Activated gamma-delta T cell (primary cell): Measurements from ENCODE around the gene CAMSAP3.
A peak's percentile ranks its signal among the peaks of the same experiment; 100 is the strongest.

Experiments
- DNase-seq: peaks from one replicate; lab custom pipeline; 2025; lab: John Stamatoyannopoulos, UW

CAMSAP3 gene

DNA sequence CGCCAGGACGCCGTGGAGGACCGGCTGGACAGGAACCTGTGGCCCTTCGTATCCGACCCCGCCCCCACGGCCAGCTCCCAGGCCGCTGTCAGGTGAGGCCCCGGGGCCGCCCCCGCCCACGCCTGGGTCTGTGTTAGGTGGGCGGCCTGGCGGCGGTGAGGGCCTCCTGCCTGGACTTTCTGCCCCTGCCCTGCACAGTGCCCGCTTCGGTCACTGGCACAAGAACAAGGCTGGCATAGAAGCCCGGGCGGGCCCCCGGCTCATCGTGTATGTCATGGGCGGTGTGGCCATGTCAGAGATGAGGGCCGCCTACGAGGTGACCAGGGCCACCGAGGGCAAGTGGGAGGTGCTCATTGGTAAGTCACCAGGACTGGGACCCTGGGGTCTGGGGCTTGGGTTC, 51.5 kb downstream of the CAMSAP3 start:
- DNase-seq: no peak

DNA sequence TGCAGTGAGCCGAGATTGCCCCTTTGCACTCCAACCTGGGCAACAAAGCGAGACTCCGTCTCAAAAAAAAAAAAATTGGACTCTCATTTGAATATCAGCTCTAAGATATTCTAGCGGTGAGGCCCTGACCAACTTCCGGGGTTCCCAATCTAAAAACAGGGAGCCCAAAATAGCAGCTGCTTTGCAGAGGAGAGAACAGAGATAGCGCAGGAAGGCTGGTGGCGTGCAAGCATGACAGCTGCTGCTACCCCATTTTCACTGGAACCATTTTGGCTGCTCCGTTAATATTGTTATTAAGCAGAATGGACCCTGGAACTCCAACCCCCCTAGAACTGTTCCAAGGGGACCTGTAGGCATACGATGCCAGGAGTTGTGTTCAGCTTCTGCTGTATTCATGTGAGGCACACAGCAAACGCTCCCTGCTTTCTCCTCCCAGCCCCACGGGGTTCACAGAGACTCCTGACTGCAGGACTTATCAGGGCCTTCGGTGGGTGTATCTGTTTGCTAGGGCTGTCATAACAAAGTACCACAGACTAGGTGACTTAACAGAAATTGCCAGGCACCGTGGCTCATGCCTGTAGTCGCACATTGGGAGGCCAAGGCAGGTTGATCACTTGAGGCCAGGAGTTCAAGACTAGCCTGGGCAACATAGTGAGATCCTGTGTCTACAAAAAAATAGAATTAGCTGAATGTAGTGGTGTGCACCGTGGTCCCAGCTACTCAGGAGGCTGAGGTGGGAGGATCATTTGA, 52.8 kb downstream of the CAMSAP3 start:
- no peak for DNase-seq

DNA sequence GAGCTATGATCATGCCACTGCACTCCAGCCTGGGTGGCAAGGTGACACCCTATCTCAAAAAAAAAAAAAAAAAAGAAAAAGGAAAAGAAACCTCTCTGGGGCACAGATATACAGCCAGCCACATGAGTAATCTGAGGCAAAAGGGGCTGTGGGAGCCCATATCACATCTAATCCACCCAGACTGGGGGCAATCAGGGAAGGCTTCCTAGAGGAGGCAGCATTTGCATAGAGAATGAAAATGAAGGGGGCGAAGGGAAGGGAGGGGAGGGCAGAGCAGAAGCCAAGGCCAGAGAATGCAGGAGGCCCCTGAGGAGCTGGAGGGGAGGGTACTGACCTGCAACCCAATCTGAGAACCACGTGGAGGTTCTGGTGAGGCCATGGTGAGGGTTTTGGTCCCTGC, 54.5 kb downstream of the CAMSAP3 start:
- DNase-seq: no peak

DNA sequence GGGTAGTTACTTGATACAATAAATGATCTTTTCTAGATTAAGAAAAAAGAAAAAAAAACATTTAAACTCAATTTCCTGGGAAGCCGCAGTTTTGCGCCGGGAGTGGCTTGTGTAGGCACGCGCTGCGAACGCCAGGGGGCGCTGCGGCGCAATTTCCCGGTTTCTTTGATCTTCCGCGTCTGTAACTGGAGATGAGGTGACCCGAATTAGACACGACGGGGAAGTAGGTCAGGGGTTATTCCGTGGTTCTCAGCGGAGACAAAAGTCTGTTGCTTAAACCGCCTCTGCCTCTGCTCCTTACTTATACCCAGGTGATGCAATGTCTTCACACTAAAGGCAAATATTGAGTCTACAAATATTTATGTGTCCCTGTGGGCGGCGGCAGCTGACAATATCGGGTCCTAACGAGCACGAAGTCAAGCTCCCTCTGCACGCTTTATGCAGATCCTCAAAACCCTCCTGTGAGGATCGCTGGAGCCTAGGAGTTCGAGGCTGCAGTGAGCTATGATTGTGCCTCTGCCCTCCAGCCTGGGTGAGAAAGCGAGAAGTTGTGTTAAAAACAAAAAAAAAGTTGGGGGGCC, 56.5 kb downstream of the CAMSAP3 start:
- peak; percentile 74 for DNase-seq

DNA sequence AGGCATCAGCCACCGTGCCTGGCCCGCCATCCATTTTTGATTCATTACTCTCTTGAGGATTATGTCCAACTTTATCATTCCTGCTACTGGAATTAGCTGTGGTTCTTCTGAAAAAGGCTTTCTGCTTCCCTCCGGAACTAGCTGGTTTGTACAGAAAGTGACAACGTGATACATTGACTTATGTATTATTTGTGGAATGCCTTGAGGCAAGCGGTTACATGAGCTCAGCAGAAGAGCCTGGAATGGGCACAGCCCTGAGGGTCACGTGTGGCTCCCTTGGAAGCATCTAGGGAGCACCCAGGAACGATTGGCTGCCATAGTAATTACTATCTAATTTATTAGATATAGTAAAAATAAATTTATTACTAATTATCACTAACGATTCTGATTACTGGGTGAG, 58.7 kb downstream of the CAMSAP3 start:
- DNase-seq: no peak

DNA sequence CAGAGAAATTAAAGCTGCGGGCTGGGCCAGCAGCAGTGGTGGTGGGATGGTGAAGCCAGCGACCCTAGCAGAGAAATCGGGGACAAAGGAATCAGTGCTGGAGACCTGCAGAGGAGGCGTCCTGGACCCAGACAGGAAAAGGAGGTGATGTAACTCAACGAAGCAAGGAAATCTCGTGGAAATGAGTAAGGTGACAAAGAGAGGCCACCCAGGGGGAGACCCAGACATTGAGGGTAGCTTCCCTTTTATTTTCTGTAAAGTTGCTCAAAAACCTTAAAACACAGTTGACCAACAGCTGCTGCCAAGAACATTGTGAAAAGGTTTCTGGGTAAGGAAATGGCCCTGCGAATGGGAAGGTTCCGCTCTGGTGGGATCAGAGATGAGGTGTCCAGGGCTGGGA, 59.9 kb downstream of the CAMSAP3 start:
- no peak for DNase-seq

DNA sequence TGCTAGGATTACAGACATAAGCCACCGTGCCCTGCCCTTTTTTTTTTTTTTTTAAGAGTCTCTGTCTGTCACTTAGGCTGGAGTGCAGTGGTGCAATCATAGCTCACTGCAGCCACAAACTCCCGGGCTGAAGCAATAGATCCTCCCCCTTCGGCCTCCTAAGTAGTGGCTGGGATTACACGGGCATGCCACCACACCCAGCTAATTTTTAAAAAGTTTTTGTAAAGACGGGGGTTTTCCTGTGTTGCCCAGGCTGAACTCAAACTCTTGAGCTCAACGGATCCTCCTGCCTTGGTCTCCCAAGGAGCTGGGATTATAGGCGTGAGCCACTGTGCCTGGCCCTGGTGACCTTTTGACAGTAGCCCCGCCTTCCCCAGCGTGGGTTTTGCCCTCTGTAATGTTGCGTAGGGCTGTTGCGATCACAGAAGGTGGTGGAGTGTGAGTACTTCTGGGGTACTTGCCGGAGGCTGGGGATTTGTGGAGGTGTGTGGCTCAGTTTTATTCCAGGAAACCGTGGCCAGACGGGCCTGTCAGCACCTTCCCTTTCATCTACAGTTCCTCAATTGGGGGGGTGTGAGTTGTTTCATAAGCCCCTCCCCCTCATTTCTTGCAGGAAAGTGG, 61.6 kb downstream of the CAMSAP3 start:
- no peak for DNase-seq

DNA sequence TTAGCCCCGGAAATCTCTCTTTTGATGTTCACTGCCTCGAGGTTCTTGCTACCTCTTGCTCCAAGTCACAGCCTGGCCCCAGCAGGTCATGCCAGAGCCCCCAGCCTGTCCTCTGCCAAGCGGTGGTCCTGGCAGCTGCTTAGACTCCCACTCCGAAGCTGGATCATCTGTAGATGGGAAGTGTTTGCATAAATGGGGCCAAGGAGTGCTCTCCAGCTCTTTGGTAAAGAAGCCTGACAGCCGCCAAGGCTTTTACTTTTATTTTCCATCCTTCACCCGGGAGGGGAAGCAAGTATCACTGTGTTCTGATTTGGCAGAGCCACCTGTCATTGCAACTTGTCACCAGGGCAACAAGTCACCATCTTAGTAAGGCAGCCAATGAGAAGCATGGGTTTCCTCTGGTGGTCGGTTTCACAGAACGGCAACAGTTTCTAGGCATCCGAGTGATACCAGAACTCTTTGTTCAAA, 62.6 kb downstream of the CAMSAP3 start:
- no peak for DNase-seq

DNA sequence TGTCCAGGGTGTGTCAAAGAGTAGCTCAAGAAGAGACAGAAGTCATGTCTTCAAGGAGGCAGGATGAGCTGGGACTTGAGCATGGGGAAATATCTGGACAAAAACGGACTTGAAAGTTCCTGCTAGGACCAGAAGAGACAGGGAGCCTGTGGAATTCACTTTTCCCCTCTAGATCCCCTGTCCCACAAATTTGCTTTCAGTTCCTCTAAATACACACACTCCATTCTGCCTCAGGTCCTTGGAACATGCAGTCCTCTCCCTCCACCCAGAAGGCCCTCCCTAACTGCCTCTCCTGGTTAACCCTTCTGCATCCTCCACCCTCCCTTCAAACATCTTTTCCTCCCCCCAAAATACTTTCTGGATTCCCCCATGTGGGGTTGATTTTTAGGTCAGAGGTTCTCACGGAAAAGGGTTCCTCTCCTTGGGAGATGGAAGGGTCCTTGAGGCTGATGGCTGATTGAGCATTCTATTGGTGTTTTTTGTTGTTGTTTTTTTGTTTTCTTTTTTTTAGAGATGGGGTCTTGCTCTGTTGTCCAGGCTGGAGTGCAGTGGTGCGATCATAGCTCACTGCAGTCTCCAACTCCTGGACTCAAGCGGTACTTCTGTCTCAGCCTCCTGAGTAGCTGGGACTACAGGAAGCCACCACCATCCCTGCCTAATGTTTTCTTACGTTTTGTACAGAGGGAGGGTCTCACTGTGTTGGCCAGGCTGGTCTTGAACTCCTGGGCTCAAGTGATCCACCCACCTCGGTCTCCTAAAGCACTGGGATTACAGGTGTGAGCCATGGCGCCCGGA, 66.3 kb downstream of the CAMSAP3 start:
- no peak for DNase-seq

DNA sequence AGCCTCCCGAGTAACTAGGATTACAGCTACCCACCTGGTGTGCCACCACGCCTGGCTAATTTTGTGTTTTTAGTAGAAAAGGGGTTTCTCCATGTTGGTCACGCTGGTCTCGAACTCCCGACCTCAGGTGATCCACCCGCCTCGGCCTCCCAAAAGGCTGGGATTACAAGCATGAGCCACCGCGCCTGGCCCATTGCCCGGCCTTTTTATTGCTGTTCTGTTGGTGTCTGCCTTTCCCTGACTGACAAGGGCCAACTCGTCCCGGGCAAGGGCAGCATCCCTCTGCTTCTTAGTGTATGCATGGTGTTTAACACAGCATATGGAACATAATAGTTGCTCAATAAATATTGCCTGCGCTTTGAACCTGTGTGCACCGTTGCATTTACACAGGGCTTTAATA, 67.0 kb downstream of the CAMSAP3 start:
- no peak for DNase-seq

DNA sequence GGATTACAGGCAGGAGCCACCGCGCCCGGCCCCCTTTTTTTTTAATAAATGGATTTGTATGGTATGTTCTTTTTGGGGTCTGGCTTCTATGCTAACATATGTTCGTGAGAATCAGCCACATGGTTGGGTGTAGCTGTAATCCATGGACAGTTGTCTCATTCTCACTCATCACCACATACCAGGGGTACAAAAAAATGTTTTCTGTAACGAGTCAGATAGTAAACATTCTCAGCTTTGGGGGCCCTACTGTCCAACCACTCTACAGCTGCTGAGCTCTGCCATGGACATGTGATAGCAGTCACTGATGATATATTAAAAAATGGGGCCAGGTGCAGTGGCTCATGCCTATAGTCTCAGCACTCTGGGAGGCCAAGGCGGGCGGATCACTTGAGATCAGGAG, 68.0 kb downstream of the CAMSAP3 start:
- no peak for DNase-seq

DNA sequence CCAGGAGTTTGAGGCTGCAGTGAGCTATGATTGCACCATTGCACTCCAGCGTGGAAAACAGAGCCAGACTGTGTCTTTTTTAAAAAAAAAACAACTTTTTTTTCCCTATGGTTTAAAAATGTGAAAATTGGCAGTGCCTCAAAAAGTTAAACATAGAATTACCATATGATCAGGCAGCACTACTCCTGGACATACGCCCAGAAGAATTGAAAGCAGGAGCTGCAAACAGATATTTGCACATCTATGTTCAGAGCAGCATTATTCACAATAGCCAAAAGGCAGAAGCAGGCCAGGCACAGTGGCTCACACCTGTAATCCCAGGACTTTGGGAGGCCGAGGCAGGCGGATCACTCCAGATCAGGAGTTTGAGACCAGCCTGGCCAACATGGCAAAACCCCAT, 69.4 kb downstream of the CAMSAP3 start:
- no peak for DNase-seq
